ENCODE measurements around the gene PLEKHB2.

The PLEKHB2 gene

DNA sequence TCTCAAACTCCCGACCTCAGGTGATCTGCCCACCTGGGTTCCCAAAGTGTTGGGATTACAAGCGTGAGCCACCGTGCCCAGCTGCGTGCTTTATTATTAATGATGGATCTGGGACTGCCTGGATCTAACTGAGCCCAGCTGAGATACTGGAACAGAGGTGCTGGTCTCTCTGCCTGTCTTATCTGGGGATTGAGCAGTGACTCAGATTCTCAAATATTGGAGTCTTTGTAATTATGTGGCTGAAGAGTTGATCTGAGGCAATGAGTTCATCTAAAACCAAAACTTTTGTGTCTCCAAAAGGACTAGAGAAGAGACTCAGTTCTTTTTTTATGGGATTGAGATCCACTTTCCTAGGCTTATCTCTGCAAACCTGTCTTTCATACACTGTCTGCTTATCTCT is 16.3 kb downstream of the PLEKHB2 start:
- Histone ChIP-seq H3K36me3 (ENCODE audit: low read depth) (peaks cover 33% of the 10 kb centered on the region), H3K27me3 (ENCODE audit: insufficient read depth, poor library complexity, severe bottlenecking) (no peaks in the 10 kb centered on the region), H3K9me3 (ENCODE audit: severe bottlenecking) (no peaks in the 10 kb centered on the region), H3K4me1 (ENCODE audit: insufficient read depth, poor library complexity, severe bottlenecking) (no peaks in the 10 kb centered on the region), H3K27ac (ENCODE audit: poor library complexity, severe bottlenecking) (no peak overlapping the region), H3K4me3 (ENCODE audit: severe bottlenecking) (no peak overlapping the region)
- no peak for DNase-seq (ENCODE audit: low spot score)
- no peak for ATAC-seq (ENCODE audit: low read depth)
- TF ChIP-seq, protein P1, sequence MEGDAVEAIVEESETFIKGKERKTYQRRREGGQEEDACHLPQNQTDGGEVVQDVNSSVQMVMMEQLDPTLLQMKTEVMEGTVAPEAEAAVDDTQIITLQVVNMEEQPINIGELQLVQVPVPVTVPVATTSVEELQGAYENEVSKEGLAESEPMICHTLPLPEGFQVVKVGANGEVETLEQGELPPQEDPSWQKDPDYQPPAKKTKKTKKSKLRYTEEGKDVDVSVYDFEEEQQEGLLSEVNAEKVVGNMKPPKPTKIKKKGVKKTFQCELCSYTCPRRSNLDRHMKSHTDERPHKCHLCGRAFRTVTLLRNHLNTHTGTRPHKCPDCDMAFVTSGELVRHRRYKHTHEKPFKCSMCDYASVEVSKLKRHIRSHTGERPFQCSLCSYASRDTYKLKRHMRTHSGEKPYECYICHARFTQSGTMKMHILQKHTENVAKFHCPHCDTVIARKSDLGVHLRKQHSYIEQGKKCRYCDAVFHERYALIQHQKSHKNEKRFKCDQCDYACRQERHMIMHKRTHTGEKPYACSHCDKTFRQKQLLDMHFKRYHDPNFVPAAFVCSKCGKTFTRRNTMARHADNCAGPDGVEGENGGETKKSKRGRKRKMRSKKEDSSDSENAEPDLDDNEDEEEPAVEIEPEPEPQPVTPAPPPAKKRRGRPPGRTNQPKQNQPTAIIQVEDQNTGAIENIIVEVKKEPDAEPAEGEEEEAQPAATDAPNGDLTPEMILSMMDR (IDR thresholded peaks at IDR 0.05; ENCODE audit: poor library complexity, severe bottlenecking) = no peak

DNA sequence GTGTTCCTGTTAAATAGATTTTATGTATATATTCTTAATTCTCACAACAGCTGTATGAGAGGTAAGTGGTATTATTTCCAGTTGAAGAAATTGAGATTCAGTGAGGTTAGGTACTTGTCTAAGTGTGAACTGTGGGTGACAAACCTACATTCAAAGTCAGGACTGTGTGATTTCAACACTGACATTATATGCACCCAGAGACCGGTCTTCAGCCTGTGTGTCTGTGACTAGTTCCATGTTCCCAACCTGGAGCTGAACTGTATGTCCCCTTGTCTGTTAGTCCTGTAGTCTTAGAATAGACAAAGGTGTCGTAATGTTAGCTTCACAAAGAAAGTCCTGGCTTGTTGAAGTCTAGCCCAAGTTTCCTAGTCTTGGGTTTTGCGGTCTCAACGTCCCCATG is 17.4 kb downstream of the PLEKHB2 start:
- no peaks in the 10 kb centered on the region for H3K27me3 ChIP-seq (ENCODE audit: insufficient read depth, poor library complexity, severe bottlenecking)
- no peaks in the 10 kb centered on the region for H3K4me1 ChIP-seq (ENCODE audit: insufficient read depth, poor library complexity, severe bottlenecking)
- TF ChIP-seq, protein P1 (IDR thresholded peaks at IDR 0.05; ENCODE audit: poor library complexity, severe bottlenecking) = no peak
- H3K9me3 ChIP-seq (ENCODE audit: severe bottlenecking) = no peaks in the 10 kb centered on the region
- no peak for ATAC-seq (ENCODE audit: low read depth)
- H3K4me3 ChIP-seq (ENCODE audit: severe bottlenecking) = no peak overlapping the region
- H3K27ac ChIP-seq (ENCODE audit: poor library complexity, severe bottlenecking) = no peak overlapping the region
- no peak for DNase-seq (ENCODE audit: low spot score)
- peaks cover 42% of the 10 kb centered on the region for H3K36me3 ChIP-seq (ENCODE audit: low read depth)

DNA sequence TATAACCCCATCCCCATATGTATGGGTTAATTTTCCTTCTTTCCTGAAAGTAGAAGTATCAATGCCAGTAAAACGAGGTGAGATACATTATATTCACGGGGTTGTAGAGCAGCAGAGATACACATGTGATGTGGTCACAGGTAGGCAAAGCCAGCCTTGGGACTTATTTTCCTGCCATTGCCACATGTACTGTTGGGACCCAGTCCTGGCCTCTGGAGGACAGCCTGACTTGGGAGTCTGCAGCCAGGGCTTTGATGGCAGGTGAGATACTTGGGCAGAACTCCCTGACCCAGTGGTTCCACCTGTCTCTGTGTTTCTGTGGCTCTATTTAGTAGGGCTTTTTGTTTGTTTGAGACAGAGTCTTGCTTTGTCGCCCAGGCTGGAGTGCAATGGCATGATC is 18.1 kb downstream of the PLEKHB2 start:
- ATAC-seq (ENCODE audit: low read depth) = no peak
- no peak for DNase-seq (ENCODE audit: low spot score)
- H3K27ac ChIP-seq (ENCODE audit: poor library complexity, severe bottlenecking) = no peak overlapping the region
- no peaks in the 10 kb centered on the region for H3K27me3 ChIP-seq (ENCODE audit: insufficient read depth, poor library complexity, severe bottlenecking)
- H3K9me3 ChIP-seq (ENCODE audit: severe bottlenecking) = no peaks in the 10 kb centered on the region
- no peak overlapping the region for H3K4me3 ChIP-seq (ENCODE audit: severe bottlenecking)
- no peaks in the 10 kb centered on the region for H3K4me1 ChIP-seq (ENCODE audit: insufficient read depth, poor library complexity, severe bottlenecking)
- peaks cover 49% of the 10 kb centered on the region for H3K36me3 ChIP-seq (ENCODE audit: low read depth)
- TF ChIP-seq, protein P1 (IDR thresholded peaks at IDR 0.05; ENCODE audit: poor library complexity, severe bottlenecking) = no peak

DNA sequence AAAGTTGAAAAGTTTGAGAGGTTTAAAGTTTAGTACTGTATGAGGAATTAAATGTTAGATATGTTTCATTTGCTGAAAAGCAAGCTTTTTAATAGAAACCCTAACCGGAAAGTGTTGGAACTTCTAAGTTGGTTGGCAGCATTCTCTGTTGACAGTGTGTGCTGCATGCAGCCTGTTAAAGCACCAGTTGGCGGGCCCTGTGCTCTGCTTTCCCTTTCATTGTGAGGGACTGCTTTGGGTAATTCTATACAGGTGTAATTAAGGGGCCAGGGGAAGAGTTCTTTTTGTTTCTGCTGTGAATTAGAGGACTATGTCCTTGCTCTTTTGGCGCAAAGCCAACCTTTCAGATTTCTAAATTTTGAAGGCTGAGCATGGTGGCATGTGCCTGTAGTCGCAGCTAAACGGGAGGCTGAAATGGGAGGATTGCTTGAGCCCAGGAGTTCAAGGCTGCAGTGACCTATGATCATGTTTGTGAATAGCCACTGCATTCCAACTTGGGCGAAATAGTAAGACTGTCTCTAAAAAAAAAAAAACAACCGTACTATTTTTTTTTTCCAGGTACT is 20.1 kb downstream of the PLEKHB2 start:
- H3K4me3 ChIP-seq (ENCODE audit: severe bottlenecking) = no peak overlapping the region
- no peaks in the 10 kb centered on the region for H3K27me3 ChIP-seq (ENCODE audit: insufficient read depth, poor library complexity, severe bottlenecking)
- ATAC-seq (ENCODE audit: low read depth) (no peak), DNase-seq (ENCODE audit: low spot score) (no peak)
- TF ChIP-seq, protein P1 (IDR thresholded peaks at IDR 0.05; ENCODE audit: poor library complexity, severe bottlenecking) = no peak
- no peaks in the 10 kb centered on the region for H3K9me3 ChIP-seq (ENCODE audit: severe bottlenecking)
- peaks cover 64% of the 10 kb centered on the region for H3K36me3 ChIP-seq (ENCODE audit: low read depth)
- no peaks in the 10 kb centered on the region for H3K4me1 ChIP-seq (ENCODE audit: insufficient read depth, poor library complexity, severe bottlenecking)
- H3K27ac ChIP-seq (ENCODE audit: poor library complexity, severe bottlenecking) = no peak overlapping the region

DNA sequence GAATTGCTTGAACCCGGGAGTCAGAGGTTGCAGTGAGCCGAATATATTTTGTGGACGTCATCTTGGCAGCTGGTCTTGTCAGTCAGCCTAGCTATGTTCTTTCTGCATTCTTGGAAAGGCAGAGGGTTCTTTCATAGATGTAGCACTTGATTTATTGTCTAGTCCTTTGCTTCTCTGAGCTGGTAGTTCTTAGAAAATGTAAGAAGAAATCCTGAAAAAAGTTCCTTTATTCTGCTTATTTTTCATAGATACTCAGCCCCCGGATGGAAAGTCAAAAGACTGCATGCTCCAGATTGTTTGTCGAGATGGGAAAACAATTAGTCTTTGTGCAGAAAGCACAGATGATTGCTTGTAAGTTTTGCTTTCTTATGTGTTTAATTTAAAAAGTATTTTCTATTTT is 21.3 kb downstream of the PLEKHB2 start:
- no peaks in the 10 kb centered on the region for H3K27me3 ChIP-seq (ENCODE audit: insufficient read depth, poor library complexity, severe bottlenecking)
- no peak overlapping the region for H3K27ac ChIP-seq (ENCODE audit: poor library complexity, severe bottlenecking)
- H3K4me3 ChIP-seq (ENCODE audit: severe bottlenecking) = no peak overlapping the region
- peaks cover 70% of the 10 kb centered on the region for H3K36me3 ChIP-seq (ENCODE audit: low read depth)
- no peaks in the 10 kb centered on the region for H3K4me1 ChIP-seq (ENCODE audit: insufficient read depth, poor library complexity, severe bottlenecking)
- ATAC-seq (ENCODE audit: low read depth) = no peak
- no peak for DNase-seq (ENCODE audit: low spot score)
- TF ChIP-seq, protein P1 (IDR thresholded peaks at IDR 0.05; ENCODE audit: poor library complexity, severe bottlenecking) = no peak
- no peaks in the 10 kb centered on the region for H3K9me3 ChIP-seq (ENCODE audit: severe bottlenecking)
